Measurements from ENCODE around the gene RPS6KB2. TPM values are rescaled to one million over a fixed set of nuclear protein-coding genes. Genes with fewer than 3 reads are reported as not detected.
A peak's percentile ranks its signal among the peaks of the same experiment; 100 is the strongest.
"Not testable (repeated sequence)": the region's sequence is repeated elsewhere in the genome, so short reads cannot be mapped to it uniquely, and the experiment has no call there.

RPS6KB2 gene
- total RNA-seq, 4 donors from 2014 or later = 147 to 193 (median 158) TPM

DNA sequence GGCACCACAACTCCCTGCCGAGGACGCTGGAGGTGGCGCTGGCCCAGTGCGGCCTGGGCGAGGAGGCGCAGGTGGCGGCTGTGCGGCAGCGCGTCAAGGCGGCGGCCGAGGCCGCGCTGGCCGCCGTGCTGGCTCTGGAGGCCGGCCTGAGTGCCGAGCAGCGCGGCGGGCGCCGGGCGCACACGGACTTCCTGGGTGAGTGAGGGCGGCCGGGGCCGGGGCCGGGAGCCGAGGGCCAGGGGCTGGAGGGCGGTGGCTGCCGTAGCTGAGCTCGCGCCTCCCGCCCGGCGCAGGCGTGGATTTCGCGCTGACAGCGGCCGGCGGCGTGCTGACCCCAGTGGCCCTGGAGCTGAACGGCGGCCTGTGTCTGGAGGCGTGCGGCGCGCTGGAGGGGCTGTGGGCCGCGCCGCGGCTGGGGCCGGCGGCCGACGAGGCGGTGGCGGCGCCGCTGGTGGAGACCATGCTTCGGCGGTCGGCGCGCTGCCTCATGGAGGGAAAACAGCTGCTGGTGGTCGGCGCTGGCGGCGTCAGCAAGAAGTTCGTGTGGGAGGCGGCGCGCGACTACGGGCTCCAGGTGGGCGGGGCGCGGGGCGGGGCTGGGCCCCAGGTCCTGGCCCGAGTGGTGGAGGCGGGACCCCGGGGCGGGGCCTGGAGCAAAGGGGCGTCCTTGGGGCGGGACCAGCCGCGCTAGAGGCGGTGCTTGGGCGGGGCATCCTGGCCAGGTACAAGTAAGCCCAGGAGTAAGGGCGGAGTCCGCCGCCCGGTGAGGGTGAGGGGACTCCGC lies 7.5 kb upstream of the RPS6KB2 start:
- no peaks in the 10 kb centered on the region for H3K9me3 ChIP-seq
- no peaks in the 10 kb centered on the region for H3K27me3 ChIP-seq
- H3K27ac ChIP-seq = peak overlapping the region; percentile 94
- peak; percentile 97 to 98 for DNase-seq (ENCODE audit: low spot score in 2 of 2)
- WGBS = no CpG with 5 or more reads among the region's 97 CpGs
- no peak for TF ChIP-seq POLR2A (IDR thresholded peaks at IDR 0.05)
- no peak for TF ChIP-seq POLR2AphosphoS5 (IDR thresholded peaks at IDR 0.05)
- H3K36me3 ChIP-seq = no peaks in the 10 kb centered on the region
- H3K4me3 ChIP-seq = peak overlapping the region; percentile 87
- peaks cover 59% of the 10 kb centered on the region for H3K4me1 ChIP-seq

DNA sequence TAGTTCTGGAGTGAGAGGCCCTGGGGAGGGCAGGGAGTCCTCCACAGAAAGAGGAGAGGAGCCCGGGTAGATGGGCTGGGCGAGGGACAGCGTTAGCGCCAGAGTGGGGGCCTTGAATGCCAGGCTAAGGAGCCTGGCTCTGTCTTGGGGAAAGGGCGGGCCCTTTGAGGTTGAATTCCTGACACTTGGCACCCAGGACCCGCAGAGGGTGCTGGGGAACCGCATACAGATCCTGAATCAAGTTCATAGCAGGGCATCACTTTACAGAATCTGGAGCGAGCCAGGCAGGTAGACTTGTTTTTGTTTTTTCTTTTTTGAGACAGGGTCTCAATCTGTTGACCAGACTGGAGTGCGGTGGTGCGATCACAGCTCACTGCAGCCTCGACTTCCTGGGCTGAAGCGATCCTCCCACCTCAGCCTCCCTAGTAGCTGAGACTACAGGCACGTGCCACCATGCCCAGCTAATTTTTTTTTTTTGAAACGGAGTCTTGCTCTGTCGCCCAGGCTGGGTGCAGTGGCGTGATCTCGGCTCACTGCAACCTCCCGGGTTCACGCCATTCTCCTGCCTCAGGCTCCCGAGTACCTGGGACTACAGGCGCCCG lies 6.8 kb upstream of the RPS6KB2 start:
- WGBS = 69% methylated on average over 22 of the region's 22 CpGs
- TF ChIP-seq, protein P1, sequence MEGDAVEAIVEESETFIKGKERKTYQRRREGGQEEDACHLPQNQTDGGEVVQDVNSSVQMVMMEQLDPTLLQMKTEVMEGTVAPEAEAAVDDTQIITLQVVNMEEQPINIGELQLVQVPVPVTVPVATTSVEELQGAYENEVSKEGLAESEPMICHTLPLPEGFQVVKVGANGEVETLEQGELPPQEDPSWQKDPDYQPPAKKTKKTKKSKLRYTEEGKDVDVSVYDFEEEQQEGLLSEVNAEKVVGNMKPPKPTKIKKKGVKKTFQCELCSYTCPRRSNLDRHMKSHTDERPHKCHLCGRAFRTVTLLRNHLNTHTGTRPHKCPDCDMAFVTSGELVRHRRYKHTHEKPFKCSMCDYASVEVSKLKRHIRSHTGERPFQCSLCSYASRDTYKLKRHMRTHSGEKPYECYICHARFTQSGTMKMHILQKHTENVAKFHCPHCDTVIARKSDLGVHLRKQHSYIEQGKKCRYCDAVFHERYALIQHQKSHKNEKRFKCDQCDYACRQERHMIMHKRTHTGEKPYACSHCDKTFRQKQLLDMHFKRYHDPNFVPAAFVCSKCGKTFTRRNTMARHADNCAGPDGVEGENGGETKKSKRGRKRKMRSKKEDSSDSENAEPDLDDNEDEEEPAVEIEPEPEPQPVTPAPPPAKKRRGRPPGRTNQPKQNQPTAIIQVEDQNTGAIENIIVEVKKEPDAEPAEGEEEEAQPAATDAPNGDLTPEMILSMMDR (IDR thresholded peaks at IDR 0.05) = no peak
- TF ChIP-seq EP300 (IDR thresholded peaks at IDR 0.05) (no peak), POLR2A (IDR thresholded peaks at IDR 0.05) (no peak), POLR2AphosphoS5 (IDR thresholded peaks at IDR 0.05) (no peak)
- Histone ChIP-seq H3K9me3 (no peaks in the 10 kb centered on the region), H3K4me1 (peaks cover 52% of the 10 kb centered on the region), H3K27me3 (no peaks in the 10 kb centered on the region), H3K4me3 (peak overlapping the region; percentile 87), H3K27ac (peak overlapping the region; percentile 94), H3K36me3 (no peaks in the 10 kb centered on the region)
- no peak for DNase-seq (ENCODE audit: low spot score in 2 of 2)

DNA sequence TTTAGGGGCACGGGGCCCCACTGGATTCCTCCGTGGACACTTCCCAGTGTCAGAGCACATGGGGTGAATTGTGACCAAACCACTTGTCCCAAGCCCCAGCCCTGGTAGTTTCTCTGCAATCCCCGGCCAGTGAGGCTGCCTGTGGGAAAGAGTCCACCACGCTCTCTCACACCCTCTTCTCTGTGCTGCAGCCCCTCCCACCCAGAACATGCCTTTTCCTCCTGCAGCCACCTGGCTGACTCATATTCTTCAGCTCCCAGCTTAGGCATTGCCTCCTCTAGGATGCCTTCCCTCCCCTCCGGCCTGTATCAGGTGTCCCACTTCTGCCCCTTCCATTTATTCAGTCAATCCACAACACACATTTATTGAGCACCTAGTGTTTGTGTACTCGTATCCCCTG lies 5.4 kb upstream of the RPS6KB2 start:
- Histone ChIP-seq H3K27me3 (no peaks in the 10 kb centered on the region), H3K4me1 (peaks cover 47% of the 10 kb centered on the region), H3K27ac (no peak overlapping the region), H3K4me3 (no peak overlapping the region), H3K9me3 (no peaks in the 10 kb centered on the region), H3K36me3 (no peaks in the 10 kb centered on the region)
- 56% methylated on average over 6 of the region's 6 CpGs for WGBS
- DNase-seq (ENCODE audit: low spot score in 2 of 2) = no peak
- TF ChIP-seq POLR2AphosphoS5 (IDR thresholded peaks at IDR 0.05) = no peak
- TF ChIP-seq, protein P1 (IDR thresholded peaks at IDR 0.05) = no peak
- TF ChIP-seq EP300 (IDR thresholded peaks at IDR 0.05) = no peak
- TF ChIP-seq POLR2A (IDR thresholded peaks at IDR 0.05) = no peak

DNA sequence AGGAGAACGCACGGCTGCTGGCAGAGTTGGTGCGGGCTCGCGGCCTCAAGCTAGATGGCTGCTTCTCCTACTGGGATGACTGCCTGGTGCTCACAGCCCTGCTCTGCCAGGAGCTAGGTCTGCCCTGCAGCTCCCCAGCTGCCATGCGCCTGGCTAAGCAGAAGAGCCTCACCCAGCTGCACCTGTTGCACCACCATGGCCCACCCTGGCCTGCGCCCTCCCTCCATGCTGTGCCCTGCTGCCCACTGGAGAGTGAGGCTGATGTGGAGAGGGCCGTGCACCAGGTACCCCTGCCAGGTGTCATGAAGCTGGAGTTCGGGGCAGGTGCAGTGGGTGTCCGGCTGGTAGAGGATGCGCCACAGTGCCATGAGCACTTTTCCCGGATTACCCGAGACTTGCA lies 4.8 kb upstream of the RPS6KB2 start:
- 82% methylated on average over 13 of the region's 13 CpGs for WGBS
- Histone ChIP-seq H3K4me1 (peaks cover 42% of the 10 kb centered on the region), H3K4me3 (no peak overlapping the region), H3K9me3 (no peaks in the 10 kb centered on the region), H3K27ac (no peak overlapping the region), H3K36me3 (no peaks in the 10 kb centered on the region), H3K27me3 (no peaks in the 10 kb centered on the region)
- DNase-seq (ENCODE audit: low spot score in 2 of 2) = no peak
- TF ChIP-seq, protein P1 (IDR thresholded peaks at IDR 0.05) = no peak
- TF ChIP-seq POLR2AphosphoS5 (IDR thresholded peaks at IDR 0.05) (no peak), EP300 (IDR thresholded peaks at IDR 0.05) (no peak), POLR2A (IDR thresholded peaks at IDR 0.05) (no peak)

DNA sequence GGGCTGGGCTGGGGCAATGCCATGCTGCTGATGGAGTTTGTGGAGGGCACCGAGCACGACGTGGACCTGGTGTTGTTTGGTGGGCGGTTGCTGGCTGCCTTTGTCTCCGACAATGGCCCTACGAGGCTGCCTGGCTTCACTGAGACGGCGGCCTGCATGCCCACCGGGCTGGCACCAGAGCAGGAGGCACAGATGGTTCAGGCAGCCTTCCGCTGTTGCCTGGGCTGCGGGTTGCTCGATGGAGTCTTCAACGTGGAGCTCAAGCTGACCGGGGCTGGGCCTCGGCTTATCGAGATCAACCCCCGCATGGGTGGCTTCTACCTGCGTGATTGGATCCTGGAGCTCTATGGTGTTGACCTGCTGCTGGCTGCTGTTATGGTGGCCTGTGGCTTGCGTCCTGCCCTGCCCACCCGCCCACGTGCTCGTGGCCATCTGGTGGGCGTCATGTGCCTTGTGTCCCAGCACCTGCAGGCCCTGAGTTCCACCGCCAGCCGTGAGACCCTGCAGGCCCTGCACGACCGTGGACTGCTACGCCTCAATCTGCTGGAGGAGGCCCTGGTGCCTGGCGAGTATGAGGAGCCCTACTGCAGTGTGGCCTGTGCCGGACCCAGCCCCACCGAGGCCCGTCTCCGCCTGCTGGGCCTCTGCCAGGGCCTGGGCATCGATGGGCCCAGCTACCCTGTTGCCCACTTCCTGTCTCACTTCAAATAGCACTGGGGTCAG lies 4.2 kb upstream of the RPS6KB2 start:
- no peak for DNase-seq (ENCODE audit: low spot score in 2 of 2)
- Histone ChIP-seq H3K4me1 (peaks cover 40% of the 10 kb centered on the region), H3K36me3 (no peaks in the 10 kb centered on the region), H3K9me3 (no peaks in the 10 kb centered on the region), H3K27ac (no peak overlapping the region), H3K4me3 (no peak overlapping the region), H3K27me3 (no peaks in the 10 kb centered on the region)
- 88% methylated on average over 25 of the region's 34 CpGs for WGBS
- TF ChIP-seq POLR2A (IDR thresholded peaks at IDR 0.05) (no peak), EP300 (IDR thresholded peaks at IDR 0.05) (no peak), POLR2AphosphoS5 (IDR thresholded peaks at IDR 0.05) (no peak)
- TF ChIP-seq, protein P1 (IDR thresholded peaks at IDR 0.05) = no peak

DNA sequence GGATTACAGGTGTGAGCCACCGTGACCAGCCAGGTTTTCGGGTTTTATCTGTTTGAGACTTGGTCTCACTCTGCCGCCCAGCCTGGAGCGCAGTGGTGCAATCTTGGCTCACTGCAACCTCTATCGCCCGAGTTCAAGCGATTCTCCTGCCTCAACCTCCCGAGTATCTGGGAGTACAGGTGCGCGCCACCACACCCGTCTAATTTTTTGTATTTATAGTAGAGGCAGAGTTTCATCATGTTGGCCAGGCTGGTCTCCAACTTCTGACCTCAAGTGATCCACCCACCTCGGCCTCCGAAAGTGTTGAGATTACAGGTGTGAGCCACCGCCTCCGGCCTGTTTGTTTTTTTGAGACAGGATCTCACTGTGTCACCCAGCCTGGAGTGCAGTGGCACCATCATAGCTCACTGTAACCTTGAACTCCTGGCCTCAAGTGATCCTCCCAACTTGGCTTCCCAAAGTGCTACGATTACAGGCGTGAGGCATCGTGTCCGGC lies 882 bp upstream of the RPS6KB2 start:
- H3K4me3 ChIP-seq = peak overlapping the region; percentile 95
- peaks cover 38% of the 10 kb centered on the region for H3K4me1 ChIP-seq
- H3K9me3 ChIP-seq; H3K27me3 ChIP-seq; DNase-seq (ENCODE audit: low spot score in 2 of 2): not testable (repeated sequence)
- peak overlapping the region; percentile 96 for H3K27ac ChIP-seq
- 76% methylated on average over 19 of the region's 19 CpGs for WGBS
- peaks cover 14% of the 10 kb centered on the region for H3K36me3 ChIP-seq

Measured in suprapubic skin (tissue), 4 donors.